Heart right ventricle (tissue), 16 donors: Measurements from ENCODE around the gene LAMA2. TPM values are rescaled to one million over a fixed set of nuclear protein-coding genes. Genes with fewer than 3 reads are reported as not detected.
A peak's percentile ranks its signal among the peaks of the same experiment; 100 is the strongest.

Experiments
- ATAC-seq, 8 donors: fragments of 200-7000 bp; cut with Tn5 transposase; one replicate each; pipeline ENCODE4 v1.9.1; 2020; ENCODE audit warnings: mild to moderate bottlenecking in 8 of 8, moderate library complexity in 8 of 8, moderate number of reproducible peaks in 1 of 8
- DNase-seq, 2 donors: peaks; one replicate each; pipeline ENCODE4 v3.0.0-alpha.2; 2020
- H3K27ac ChIP-seq, 10 donors: fragments of 200-600 bp; sonication (generic) in 2 of 10; one replicate each; pipeline versions ENCODE4 v1.5.0 to v1.8.0; 2020 to 2022; ENCODE audit warnings: mild to moderate bottlenecking in 3 of 10
- H3K27me3 ChIP-seq, 7 donors: fragments of 200-600 bp; one replicate each; pipeline ENCODE4 v1.8.0; 2021 to 2022; ENCODE audit warnings: mild to moderate bottlenecking in 2 of 7
- H3K36me3 ChIP-seq, 9 donors: fragments of 200-600 bp; sonication (generic) in 1 of 9; one replicate each; pipeline versions ENCODE4 v1.5.0 to v1.8.0; 2020 to 2022; ENCODE audit warnings: mild to moderate bottlenecking in 2 of 9
- H3K4me1 ChIP-seq, 9 donors: fragments of 200-600 bp; sonication (generic) in 1 of 9; one replicate each; pipeline versions ENCODE4 v1.5.0 to v1.8.0; 2020 to 2022; ENCODE audit warnings: mild to moderate bottlenecking in 4 of 9
- H3K4me3 ChIP-seq, 10 donors: fragments of 200-600 bp; sonication (generic) in 2 of 10; one replicate each; pipeline versions ENCODE4 v1.5.0 to v1.8.0; 2020 to 2022; ENCODE audit warnings: mild to moderate bottlenecking in 7 of 10, moderate library complexity in 2 of 10
- H3K9me3 ChIP-seq, 11 donors: fragments of 200-600 bp in 10 of 11; sonication (generic) in 2 of 11; one replicate each; pipeline versions ENCODE4 v1.5.0 to v1.8.0; 2013 to 2022; ENCODE audit warnings: mild to moderate bottlenecking in 2 of 11, control low read depth in 1 of 11, moderate library complexity in 1 of 11
- WGBS, 2 donors: extraction: QIAGEN DNeasy Blood & Tissue Kit; methylation state at CpG; one replicate each; pipeline ENCODE4 v1.1.7; 2013; ENCODE audit warnings: inconsistent platforms in 1 of 2; 5-methylcytosine and 5-hydroxymethylcytosine counted together
- intact Hi-C, 10 donors: fragments of 100-400 bp; cut with DNase I; formaldehyde crosslinking; loops; one replicate each; pipeline versions ENCODE4 v1.11.1 to v1.14.2; 2022
- polyA plus RNA-seq, 2 donors: library from polyadenylated mRNA; stranded (reverse); fragments of 200-250 nt; gene quantifications; one replicate each; pipeline ENCODE4 v1.2.3, GENCODE V29; 2013
- total RNA-seq, 10 donors: library from RNA; stranded (reverse); fragmentation: NEBNext Ultra II Directional in 3 of 10; extraction: Animal tissue kit (Norgen Biotek cat#: 25700) in 3 of 10; gene quantifications; one replicate each; pipeline versions ENCODE4 v1.2.1 to v1.2.4, GENCODE V29; 2021 to 2023
- TF ChIP-seq, protein P1 (sequence below), 9 donors: fragments of 200-600 bp; sonication (generic) in 2 of 9; IDR thresholded peaks; one replicate each; pipeline versions ENCODE4 v1.5.0 to v1.8.0; 2021 to 2022; ENCODE audit warnings: antibody characterized with exemption in 9 of 9, mild to moderate bottlenecking in 5 of 9, moderate library complexity in 1 of 9
- donor health status: Arrhythmogenic right ventricular cardiomyopathy.
- donor health status: ischemic (EF 13 %, LVEDD 7.1; RV severe dilation, severe dysfunction).
- donor health status: healthy with polysubstance abuse.
- donor health status: DM: no; HTN: yes; CAD: no.
- donor health status: DM: no; HTN: no; CAD: no.
- donor health status: ischemic (EF 25% LVEDD 6.9; RV normal size, moderate dysfunction).
- donor health status: ischemic (EF 25% LVEDD 5.7; RV mildly dilated, moderate dysfunction).
- donor health status: healthy.
- donor health status: DM: yes; HTN: yes; CAD: no.
- donor health status: Ischemic cardiomyopathy.
- donor health status: ischemic (EF 35%, LVEDD 5.7; RV mildly dilated, moderate dysfunction).
- donor health status: nonischemic (EF 11% LVEDD 7.7; RV severe dilation, severe dysfunction).
- donor health status: DM: yes; HTN: yes; CAD: no.
- donor health status: PGD.
- donor health status: ischemic (EF 29% LVEDD 5.4; RV normal size, mild dysfunction).
- donor health status: nonischemic (EF 23%, LVEDD 6.1; RV moderate dilation, normal function).

LAMA2 gene
- total and polyA plus RNA-seq, 12 donors, result 31.1 to 293 (median 223) TPM

DNA sequence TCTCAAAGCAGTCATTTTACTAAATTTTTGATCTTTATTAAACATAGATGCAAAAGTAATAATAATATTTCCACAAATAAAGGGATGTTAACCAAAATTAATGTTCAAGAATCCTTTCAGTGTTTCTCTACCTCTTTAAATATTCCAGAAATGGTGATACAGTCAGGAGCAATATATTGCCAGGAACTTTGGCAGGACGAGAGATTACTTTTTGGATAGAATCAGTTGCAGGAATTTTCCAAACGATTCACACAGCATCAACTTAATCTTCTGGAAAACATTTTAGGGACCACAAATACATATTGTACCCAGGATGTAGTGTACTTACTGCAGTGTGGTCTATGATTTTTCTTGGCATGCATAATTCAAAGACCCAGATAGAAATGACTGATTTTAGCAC lies 125.7 kb downstream of the LAMA2 start:
- DNase-seq, result no peak
- Histone ChIP-seq H3K27me3 (no peaks in the 10 kb centered on the region), H3K4me1 (peaks cover 7 to 49% (median 39%) of the 10 kb centered on the region in 9 donors), H3K9me3 (no peaks in the 10 kb centered on the region), H3K27ac (peak overlapping the region in 2 of 10 donors; percentile 0 to 48), H3K36me3 (peaks cover 0 to 6% (median 0%) of the 10 kb centered on the region in 9 donors), H3K4me3 (no peak overlapping the region)
- peak in 1 of 8 donors; percentile 38 for ATAC-seq
- intact Hi-C loops, result loop anchor here in 1 of 10 donors (5.0 kb wide), 1 partner anchor 66 kb away; no protein-coding TSS in a partner anchor
- 28 to 37% methylated on average over 2 of the region's 2 CpGs for WGBS, 2 donors
- TF ChIP-seq, protein P1, sequence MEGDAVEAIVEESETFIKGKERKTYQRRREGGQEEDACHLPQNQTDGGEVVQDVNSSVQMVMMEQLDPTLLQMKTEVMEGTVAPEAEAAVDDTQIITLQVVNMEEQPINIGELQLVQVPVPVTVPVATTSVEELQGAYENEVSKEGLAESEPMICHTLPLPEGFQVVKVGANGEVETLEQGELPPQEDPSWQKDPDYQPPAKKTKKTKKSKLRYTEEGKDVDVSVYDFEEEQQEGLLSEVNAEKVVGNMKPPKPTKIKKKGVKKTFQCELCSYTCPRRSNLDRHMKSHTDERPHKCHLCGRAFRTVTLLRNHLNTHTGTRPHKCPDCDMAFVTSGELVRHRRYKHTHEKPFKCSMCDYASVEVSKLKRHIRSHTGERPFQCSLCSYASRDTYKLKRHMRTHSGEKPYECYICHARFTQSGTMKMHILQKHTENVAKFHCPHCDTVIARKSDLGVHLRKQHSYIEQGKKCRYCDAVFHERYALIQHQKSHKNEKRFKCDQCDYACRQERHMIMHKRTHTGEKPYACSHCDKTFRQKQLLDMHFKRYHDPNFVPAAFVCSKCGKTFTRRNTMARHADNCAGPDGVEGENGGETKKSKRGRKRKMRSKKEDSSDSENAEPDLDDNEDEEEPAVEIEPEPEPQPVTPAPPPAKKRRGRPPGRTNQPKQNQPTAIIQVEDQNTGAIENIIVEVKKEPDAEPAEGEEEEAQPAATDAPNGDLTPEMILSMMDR (IDR thresholded peaks at IDR 0.05), result no peak

DNA sequence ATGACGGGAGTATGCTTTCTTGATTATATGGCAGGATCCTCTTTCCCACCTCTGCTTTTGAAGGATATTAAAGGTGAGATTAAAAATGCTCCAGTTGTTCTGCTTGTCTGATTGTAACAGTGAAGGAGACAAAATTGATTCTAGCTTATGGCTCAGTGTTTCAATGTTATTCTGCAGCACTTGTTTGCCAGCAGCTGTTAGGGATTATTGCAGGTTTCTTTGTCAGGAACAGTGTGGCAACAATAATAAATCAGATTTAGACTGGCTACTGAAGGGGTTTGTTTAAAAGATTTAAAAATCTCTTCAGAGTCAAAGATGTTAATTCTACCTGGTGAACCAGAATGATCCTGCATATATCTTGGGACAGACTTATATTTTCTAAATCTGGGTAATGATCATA lies 126.9 kb downstream of the LAMA2 start:
- intact Hi-C loops, result loop anchor here in 2 of 10 donors (5.0 to 10.0 kb wide), 2 partner anchors 68 to 125 kb away; partner anchors contain the start of gene LAMA2 (in 1 of the 2)

DNA sequence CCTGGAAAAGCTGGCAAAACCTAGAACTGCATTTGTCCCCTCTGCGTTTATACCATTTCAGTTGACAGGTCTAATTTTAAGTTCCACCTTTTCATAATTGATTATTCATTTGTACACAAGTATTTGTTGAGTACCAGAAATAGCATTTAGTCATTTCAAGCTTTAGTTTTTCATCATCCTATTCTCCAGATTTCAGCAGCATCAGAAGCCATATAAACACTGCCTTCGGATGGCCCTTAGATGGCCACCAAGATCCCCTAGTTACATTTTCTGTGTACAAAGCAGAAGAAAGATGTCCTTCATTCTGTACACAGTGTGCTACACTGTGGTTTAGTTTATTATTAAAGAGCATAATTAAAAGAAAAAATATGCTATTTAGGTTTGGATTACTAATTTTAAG lies 131.4 kb downstream of the LAMA2 start:
- TF ChIP-seq, protein P1 (IDR thresholded peaks at IDR 0.05), result no peak
- 75 to 84% methylated on average over 2 of the region's 2 CpGs for WGBS, 2 donors
- intact Hi-C loops, result loop anchor here in 1 of 10 donors (10.0 kb wide), 1 partner anchor 130 kb away; the partner anchor contains the start of gene LAMA2
- Histone ChIP-seq H3K27ac (no peak overlapping the region), H3K9me3 (peaks cover 0 to 8% (median 0%) of the 10 kb centered on the region in 11 donors), H3K4me3 (no peak overlapping the region), H3K27me3 (no peaks in the 10 kb centered on the region), H3K36me3 (no peaks in the 10 kb centered on the region), H3K4me1 (peaks cover 0 to 29% (median 14%) of the 10 kb centered on the region in 9 donors)
- ATAC-seq (no peak), DNase-seq (no peak)

More for the DNA sequence above, 126.9 kb downstream of the LAMA2 start:
- Histone ChIP-seq H3K27ac (peak overlapping the region in 5 of 10 donors; percentile 13 to 42 (median 23)), H3K4me3 (no peak overlapping the region), H3K9me3 (no peaks in the 10 kb centered on the region), H3K36me3 (peaks cover 0 to 6% (median 0%) of the 10 kb centered on the region in 9 donors), H3K27me3 (no peaks in the 10 kb centered on the region), H3K4me1 (peaks cover 7 to 52% (median 39%) of the 10 kb centered on the region in 9 donors)
- WGBS, 2 donors, result 41 to 59% methylated on average over 1 of the region's 1 CpG
- DNase-seq (no peak), ATAC-seq (no peak)
- TF ChIP-seq, protein P1 (IDR thresholded peaks at IDR 0.05), result no peak

DNA sequence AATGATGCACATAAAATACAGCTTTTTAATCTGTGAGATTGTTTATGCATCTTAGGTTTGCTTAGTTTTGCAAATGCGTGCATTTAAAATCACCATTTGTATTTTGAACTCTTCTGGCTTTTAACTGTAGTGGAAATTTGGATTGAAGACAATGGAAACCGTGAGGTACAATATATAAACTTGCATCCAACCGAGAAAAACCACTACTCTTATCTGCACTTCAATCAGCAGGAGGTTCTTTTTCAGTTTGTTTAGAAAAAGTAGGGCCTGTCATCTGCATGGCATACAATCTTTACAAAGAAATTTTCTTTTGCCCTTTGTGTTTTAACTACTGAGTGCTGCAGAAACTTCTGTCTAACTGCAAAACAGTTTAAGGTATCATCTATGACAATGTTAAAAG lies 132.8 kb downstream of the LAMA2 start:
- Histone ChIP-seq H3K4me3 (no peak overlapping the region), H3K27me3 (no peaks in the 10 kb centered on the region), H3K9me3 (peaks cover 0 to 9% (median 0%) of the 10 kb centered on the region in 11 donors), H3K27ac (no peak overlapping the region), H3K4me1 (peaks cover 0 to 14% (median 3%) of the 10 kb centered on the region in 9 donors), H3K36me3 (no peaks in the 10 kb centered on the region)
- ATAC-seq (no peak), DNase-seq (no peak)
- WGBS, 2 donors, result 51 to 57% methylated on average over 3 of the region's 3 CpGs
- TF ChIP-seq, protein P1 (IDR thresholded peaks at IDR 0.05), result no peak
- intact Hi-C loops, result loop anchor here in 1 of 10 donors (10.0 kb wide), 1 partner anchor 131 kb away; the partner anchor contains the start of gene LAMA2
